T-helper 1 cell (primary cell): ENCODE results near the gene FBLN2.
"Not testable (repeated sequence)": the region's sequence is repeated elsewhere in the genome, so short reads cannot be mapped to it uniquely, and the experiment has no call there.

Source experiments
- DNase-seq, 5 donors: peaks; one replicate each; pipeline ENCODE4 v3.0.0-alpha.2; 2012 to 2020
- total RNA-seq, 4 donors: gene quantifications; one replicate each; lab custom pipeline; 2026; lab: John Stamatoyannopoulos, UW

The FBLN2 gene
- 0 to 0.24 (median 0.04) reads per million in 4 donors for total RNA-seq

- no peak for DNase-seq
Observed at GRCh38 chr3:13548696-13549622, at the start of gene FBLN2. Gene FBLN2, plus strand, starts transcription at chr3:13549125. Its CDS starts 21,231 bp downstream, at chr3:13570356.

GRCh38 chr3:13499246-13499645 lies 49.7 kb upstream of the FBLN2 start:
- DNase-seq: not testable (repeated sequence)

GRCh38 chr3:13500133-13500885 lies 48.6 kb upstream of the FBLN2 start:
- no peak for DNase-seq

- DNase-seq: no peak
Observed at GRCh38 chr3:13501056-13501455, 47.9 kb upstream of the FBLN2 start.

- no peak for DNase-seq
Observed at GRCh38 chr3:13501521-13501920, 47.4 kb upstream of the FBLN2 start.

- no peak for DNase-seq
Observed at GRCh38 chr3:13501958-13502790, 46.8 kb upstream of the FBLN2 start.

- DNase-seq: no peak
Observed at GRCh38 chr3:13502791-13503060, 46.2 kb upstream of the FBLN2 start.

- DNase-seq: no peak
Observed at GRCh38 chr3:13504161-13504831, 44.6 kb upstream of the FBLN2 start.

GRCh38 chr3:13505147-13506130 lies 43.5 kb upstream of the FBLN2 start:
- DNase-seq: no peak

- no peak for DNase-seq
Observed at GRCh38 chr3:13506239-13506638, 42.7 kb upstream of the FBLN2 start.

GRCh38 chr3:13506680-13507079 lies 42.2 kb upstream of the FBLN2 start:
- DNase-seq: no peak

GRCh38 chr3:13507247-13507569 lies 41.7 kb upstream of the FBLN2 start:
- DNase-seq: no peak

GRCh38 chr3:13507570-13508339 lies 41.2 kb upstream of the FBLN2 start:
- DNase-seq: no peak

GRCh38 chr3:13508496-13508895 lies 40.4 kb upstream of the FBLN2 start:
- DNase-seq: no peak

GRCh38 chr3:13509059-13509815 lies 39.7 kb upstream of the FBLN2 start:
- no peak for DNase-seq

GRCh38 chr3:13509816-13510192 lies 39.1 kb upstream of the FBLN2 start:
- DNase-seq: no peak

- no peak for DNase-seq
Observed at GRCh38 chr3:13512451-13512850, 36.5 kb upstream of the FBLN2 start.

- no peak for DNase-seq
Observed at GRCh38 chr3:13513051-13513912, 35.6 kb upstream of the FBLN2 start.
